ENCODE results near the gene ACADS. TPM values are rescaled to one million over a fixed set of nuclear protein-coding genes. Genes with fewer than 3 reads are reported as not detected.
"Not testable (repeated sequence)": the region's sequence is repeated elsewhere in the genome, so short reads cannot be mapped to it uniquely, and the experiment has no call there.

The ACADS gene
- polyA plus RNA-seq, 1 donor from 2014 or later: 14.1 TPM

DNA sequence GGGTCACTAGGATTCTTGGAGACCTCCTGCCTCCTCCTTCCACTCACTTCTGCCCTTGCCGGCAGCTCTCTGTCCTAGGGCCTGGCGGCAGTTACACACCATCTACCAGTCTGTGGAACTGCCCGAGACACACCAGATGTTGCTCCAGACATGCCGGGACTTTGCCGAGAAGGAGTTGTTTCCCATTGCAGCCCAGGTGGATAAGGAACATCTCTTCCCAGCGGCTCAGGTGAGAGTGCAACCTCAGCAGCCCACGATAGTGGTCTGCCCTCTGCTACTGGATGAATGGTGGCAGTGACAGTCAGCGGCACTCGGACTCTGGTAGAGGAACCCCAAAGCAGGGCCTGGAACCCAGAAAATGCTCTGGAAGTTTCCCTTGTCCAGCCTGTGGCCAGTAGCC lies 1.3 kb downstream of the ACADS start:
- peak overlapping the region in 2 of 4 donors; percentile 84 to 94 for H3K4me3 Mint-ChIP-seq
- no peak overlapping the region for H3K27ac Mint-ChIP-seq
- H3K36me3 Mint-ChIP-seq: peaks cover 13% of the 10 kb centered on the region
- H3K9me3 Mint-ChIP-seq: no peaks in the 10 kb centered on the region
- H3K27me3 Mint-ChIP-seq: no peaks in the 10 kb centered on the region
- H3K4me1 Mint-ChIP-seq: peaks cover 14 to 19% (median 17%) of the 10 kb centered on the region in 3 donors

DNA sequence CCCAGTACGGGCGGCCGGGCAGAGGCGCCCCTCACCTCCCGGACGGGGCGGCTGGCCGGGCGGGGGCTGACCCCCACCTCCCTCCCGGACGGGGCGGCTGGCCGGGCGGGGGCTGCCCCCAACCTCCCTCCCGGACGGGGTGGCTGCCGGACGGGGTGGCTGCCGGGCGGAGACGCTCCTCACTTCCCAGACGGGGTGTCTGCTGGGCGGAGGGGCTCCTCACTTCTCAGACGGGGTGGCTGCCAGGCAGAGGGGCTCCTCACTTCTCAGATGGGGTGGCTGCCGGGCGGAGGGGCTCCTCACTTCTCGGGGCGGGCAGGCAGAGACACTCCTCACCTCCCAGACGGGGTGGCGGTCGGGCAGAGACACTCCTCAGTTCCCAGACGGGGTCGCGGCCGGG lies 6.6 kb downstream of the ACADS start:
- peaks cover 13% of the 10 kb centered on the region for H3K36me3 Mint-ChIP-seq
- not testable (repeated sequence) for H3K9me3 Mint-ChIP-seq, H3K27ac Mint-ChIP-seq, H3K27me3 Mint-ChIP-seq, H3K4me3 Mint-ChIP-seq, H3K4me1 Mint-ChIP-seq

GRCh38 chr12:120733574-120733973 lies 7.9 kb downstream of the ACADS start:
- Mint-ChIP-seq H3K4me1 (peaks cover 0 to 1% (median 0%) of the 10 kb centered on the region in 3 donors), H3K27ac (no peak overlapping the region), H3K36me3 (peaks cover 9% of the 10 kb centered on the region), H3K4me3 (no peak overlapping the region), H3K27me3 (no peaks in the 10 kb centered on the region), H3K9me3 (no peaks in the 10 kb centered on the region)

GRCh38 chr12:120734210-120734609 lies 8.6 kb downstream of the ACADS start:
- Mint-ChIP-seq H3K27me3 (no peaks in the 10 kb centered on the region), H3K4me3 (peak overlapping the region in 1 of 4 donors; percentile 32), H3K4me1 (peaks cover 0 to 1% (median 0%) of the 10 kb centered on the region in 3 donors), H3K27ac (no peak overlapping the region), H3K36me3 (peaks cover 9% of the 10 kb centered on the region), H3K9me3 (no peaks in the 10 kb centered on the region)

DNA sequence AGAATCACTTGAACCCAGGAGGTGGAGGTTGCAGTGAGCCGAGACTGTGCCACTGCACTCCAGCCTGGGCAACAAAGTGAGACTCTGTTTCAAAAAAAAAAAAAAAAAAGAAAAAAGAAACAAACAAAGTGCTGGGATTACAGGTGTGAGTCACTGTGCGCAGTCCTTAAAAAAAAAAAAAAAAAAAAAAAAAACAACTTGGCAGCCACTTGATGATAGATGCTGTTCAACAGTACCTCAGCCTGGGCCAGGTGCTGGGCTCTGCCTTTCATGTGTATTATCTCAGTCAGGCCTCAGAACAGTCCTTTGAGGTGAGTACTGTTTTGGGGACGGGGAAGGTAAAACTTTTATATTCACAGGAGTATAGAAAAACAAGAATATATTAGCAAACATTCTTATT lies 9.6 kb downstream of the ACADS start:
- H3K4me1 Mint-ChIP-seq: no peaks in the 10 kb centered on the region
- no peaks in the 10 kb centered on the region for H3K27me3 Mint-ChIP-seq
- no peak overlapping the region for H3K27ac Mint-ChIP-seq
- no peak overlapping the region for H3K4me3 Mint-ChIP-seq
- peaks cover 7% of the 10 kb centered on the region for H3K36me3 Mint-ChIP-seq
- no peaks in the 10 kb centered on the region for H3K9me3 Mint-ChIP-seq

GRCh38 chr12:120736404-120737331 lies 11.0 kb downstream of the ACADS start:
- Mint-ChIP-seq H3K27me3 (no peaks in the 10 kb centered on the region), H3K4me1 (no peaks in the 10 kb centered on the region), H3K27ac (no peak overlapping the region), H3K36me3 (peaks cover 2% of the 10 kb centered on the region), H3K9me3 (no peaks in the 10 kb centered on the region), H3K4me3 (no peak overlapping the region)

DNA sequence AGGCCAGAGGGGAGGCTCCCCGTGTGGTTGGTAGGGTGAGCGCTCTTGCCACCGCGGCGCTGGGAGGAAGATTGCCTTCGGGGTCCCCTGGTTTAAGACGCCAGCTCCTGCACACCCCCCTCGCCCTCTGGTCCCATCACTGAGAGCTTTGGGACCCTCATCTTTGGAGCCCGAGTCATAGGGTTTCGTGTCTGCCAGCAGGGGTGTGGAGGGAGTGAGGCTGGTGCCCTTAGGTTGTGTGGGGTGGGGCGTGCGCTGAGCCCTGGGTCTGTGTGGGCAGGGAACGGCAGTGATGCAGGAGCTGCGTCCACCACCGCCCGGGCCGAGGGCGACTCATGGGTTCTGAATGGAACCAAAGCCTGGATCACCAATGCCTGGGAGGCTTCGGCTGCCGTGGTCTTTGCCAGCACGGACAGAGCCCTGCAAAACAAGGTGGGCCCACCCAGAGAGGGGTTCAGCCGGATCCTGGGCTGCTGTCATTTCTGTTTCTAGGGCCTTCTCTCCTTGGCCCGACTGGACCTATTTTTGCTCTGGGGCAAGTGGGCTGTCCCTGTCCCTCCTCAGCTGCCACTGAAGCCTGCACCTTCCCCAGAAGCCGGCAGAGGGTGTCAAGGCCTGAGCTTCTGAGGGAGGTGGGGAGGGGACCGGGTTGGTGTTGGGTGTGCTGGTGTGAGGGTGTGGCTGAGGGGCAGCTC lies 12.1 kb downstream of the ACADS start:
- no peaks in the 10 kb centered on the region for H3K4me1 Mint-ChIP-seq
- no peak overlapping the region for H3K4me3 Mint-ChIP-seq
- H3K9me3 Mint-ChIP-seq: no peaks in the 10 kb centered on the region
- H3K27ac Mint-ChIP-seq: no peak overlapping the region
- H3K36me3 Mint-ChIP-seq: peaks cover 2% of the 10 kb centered on the region
- H3K27me3 Mint-ChIP-seq: no peaks in the 10 kb centered on the region

DNA sequence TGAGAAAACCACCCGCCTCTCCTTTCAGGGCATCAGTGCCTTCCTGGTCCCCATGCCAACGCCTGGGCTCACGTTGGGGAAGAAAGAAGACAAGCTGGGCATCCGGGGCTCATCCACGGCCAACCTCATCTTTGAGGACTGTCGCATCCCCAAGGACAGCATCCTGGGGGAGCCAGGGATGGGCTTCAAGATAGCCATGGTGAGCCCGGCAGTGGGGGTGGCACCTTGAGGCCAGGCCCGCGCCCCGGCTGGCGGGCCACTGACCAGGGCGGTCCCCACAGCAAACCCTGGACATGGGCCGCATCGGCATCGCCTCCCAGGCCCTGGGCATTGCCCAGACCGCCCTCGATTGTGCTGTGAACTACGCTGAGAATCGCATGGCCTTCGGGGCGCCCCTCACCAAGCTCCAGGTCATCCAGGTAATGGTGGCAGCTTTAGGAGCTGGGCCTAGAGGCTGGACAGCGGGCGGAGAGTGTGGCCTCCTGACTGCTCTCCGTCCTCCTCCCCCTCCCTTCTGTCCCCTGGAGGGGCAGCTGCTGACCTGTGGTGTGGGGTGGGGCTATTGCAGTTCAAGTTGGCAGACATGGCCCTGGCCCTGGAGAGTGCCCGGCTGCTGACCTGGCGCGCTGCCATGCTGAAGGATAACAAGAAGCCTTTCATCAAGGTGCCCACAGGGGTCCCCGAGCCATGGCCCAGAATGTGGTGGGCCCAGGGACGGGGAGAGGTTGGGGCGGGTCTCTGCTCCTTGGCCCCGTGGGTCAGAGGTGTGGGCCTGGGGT lies 12.8 kb downstream of the ACADS start:
- Mint-ChIP-seq H3K9me3 (no peaks in the 10 kb centered on the region), H3K27ac (no peak overlapping the region), H3K36me3 (peaks cover under 1% of the 10 kb centered on the region), H3K27me3 (no peaks in the 10 kb centered on the region), H3K4me1 (no peaks in the 10 kb centered on the region), H3K4me3 (no peak overlapping the region)

GRCh38 chr12:120739031-120739762 lies 13.6 kb downstream of the ACADS start:
- Mint-ChIP-seq H3K9me3 (no peaks in the 10 kb centered on the region), H3K36me3 (no peaks in the 10 kb centered on the region), H3K4me3 (no peak overlapping the region), H3K27ac (no peak overlapping the region), H3K27me3 (no peaks in the 10 kb centered on the region), H3K4me1 (no peaks in the 10 kb centered on the region)

- no peaks in the 10 kb centered on the region for H3K9me3 Mint-ChIP-seq
These were observed 14.4 kb downstream of the ACADS start for GRCh38 chr12:120739821-120740613.

DNA sequence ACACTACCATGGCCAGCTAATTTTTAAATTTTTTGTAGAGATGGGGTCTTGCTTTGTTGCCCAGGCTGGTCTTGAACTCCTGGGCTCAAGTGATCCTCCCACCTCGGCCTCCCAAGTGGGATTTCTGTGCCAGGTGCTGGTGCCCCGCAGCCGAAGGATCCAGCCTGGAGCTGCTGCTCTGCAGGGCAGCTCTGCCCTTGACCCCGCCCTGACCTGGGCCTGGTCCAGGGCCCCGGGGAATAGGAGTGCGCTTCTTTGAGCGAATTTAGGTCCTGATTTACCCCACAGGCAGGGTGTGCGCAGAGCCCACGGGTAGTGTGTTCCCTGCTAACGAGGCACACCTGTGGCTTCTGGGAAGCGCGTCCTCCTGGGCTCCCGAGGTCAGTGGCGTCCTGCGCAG lies 15.2 kb downstream of the ACADS start:
- no peaks in the 10 kb centered on the region for H3K36me3 Mint-ChIP-seq

More at GRCh38 chr12:120739821-120740613, 14.4 kb downstream of the ACADS start:
- Mint-ChIP-seq H3K4me1 (no peaks in the 10 kb centered on the region), H3K36me3 (no peaks in the 10 kb centered on the region), H3K27me3 (no peaks in the 10 kb centered on the region), H3K27ac (no peak overlapping the region), H3K4me3 (no peak overlapping the region)

DNA sequence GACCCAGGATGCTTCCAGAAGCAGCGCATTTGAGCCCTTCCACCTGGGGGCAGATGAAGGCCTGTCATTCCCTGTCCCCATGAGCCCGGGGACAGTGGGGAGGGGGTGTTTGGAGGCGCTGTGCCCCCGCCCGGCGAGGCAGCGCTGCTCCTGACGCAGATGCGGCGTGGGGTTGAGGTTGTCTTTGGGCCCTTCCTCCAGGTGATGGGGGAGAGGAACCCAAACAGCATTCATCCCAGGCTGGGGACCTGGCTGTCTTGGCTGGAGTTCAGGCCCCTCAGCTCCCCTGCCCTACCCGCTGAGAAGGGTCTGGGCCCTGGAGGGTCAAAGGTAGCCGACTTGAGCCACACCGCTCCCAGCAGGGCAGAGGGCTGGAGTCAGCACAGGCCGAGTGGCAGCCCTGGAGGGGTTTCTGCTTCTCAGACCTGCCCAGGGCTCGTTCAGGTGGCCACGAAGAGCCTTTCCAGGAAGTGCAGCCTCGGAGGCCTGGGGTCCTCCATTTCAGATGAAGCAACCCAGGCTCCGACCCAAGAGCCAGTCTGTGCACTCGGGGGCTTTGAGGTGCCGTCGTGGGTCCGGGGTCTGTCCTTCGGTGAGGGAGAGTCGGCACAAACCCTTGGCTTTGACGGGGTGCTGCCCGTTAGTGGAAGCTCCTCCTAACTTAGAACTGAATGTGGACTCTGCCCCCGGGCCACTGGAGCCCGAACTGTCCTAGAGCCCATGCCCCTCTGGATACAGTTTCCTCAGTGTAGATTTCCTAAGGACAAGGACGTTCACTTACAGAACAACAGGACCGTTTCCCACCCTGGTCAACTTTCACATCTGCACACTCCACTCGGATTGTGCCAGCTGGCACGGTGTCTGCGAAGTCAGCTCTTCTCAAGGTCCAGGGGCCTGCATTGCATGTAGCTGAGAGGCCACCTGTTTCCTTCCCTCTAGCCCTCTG lies 16.1 kb downstream of the ACADS start:
- no peaks in the 10 kb centered on the region for H3K4me1 Mint-ChIP-seq
- no peaks in the 10 kb centered on the region for H3K36me3 Mint-ChIP-seq
- H3K4me3 Mint-ChIP-seq: no peak overlapping the region
- H3K9me3 Mint-ChIP-seq: no peaks in the 10 kb centered on the region
- no peak overlapping the region for H3K27ac Mint-ChIP-seq
- no peaks in the 10 kb centered on the region for H3K27me3 Mint-ChIP-seq

More for the DNA sequence above, 15.2 kb downstream of the ACADS start:
- Mint-ChIP-seq H3K9me3 (no peaks in the 10 kb centered on the region), H3K4me1 (no peaks in the 10 kb centered on the region), H3K4me3 (no peak overlapping the region), H3K27me3 (no peaks in the 10 kb centered on the region), H3K27ac (no peak overlapping the region)

GRCh38 chr12:120744922-120745493 lies 19.4 kb downstream of the ACADS start:
- Mint-ChIP-seq H3K9me3 (no peaks in the 10 kb centered on the region), H3K36me3 (no peaks in the 10 kb centered on the region), H3K4me1 (no peaks in the 10 kb centered on the region), H3K4me3 (no peak overlapping the region), H3K27ac (no peak overlapping the region), H3K27me3 (no peaks in the 10 kb centered on the region)
